HG02588 (cell line): ENCODE measurements around the gene CD55.

ENCODE experiments used
- ATAC-seq: cut with Tn5 transposase; IDR thresholded peaks from one replicate; pipeline ENCODE4 v1.9.1; 2021; ENCODE audit warnings: mild to moderate bottlenecking, moderate library complexity; ENCODE audit not compliant: unreplicated experiment

CD55 gene

GRCh38 chr1:207321079-207321789, at the start of gene CD55:
Gene CD55 (plus strand): TSS chr1:207321678. CDS start chr1:207321766, 88 bp downstream.
- peak; percentile 94 for ATAC-seq

GRCh38 chr1:207274882-207275281, 46.6 kb upstream of the CD55 start:
- ATAC-seq, result no peak

- no peak for ATAC-seq
Observed at GRCh38 chr1:207276465-207276864, 45.0 kb upstream of the CD55 start.

GRCh38 chr1:207277241-207277640, 44.2 kb upstream of the CD55 start:
- ATAC-seq, result no peak

- ATAC-seq, result no peak
Observed at GRCh38 chr1:207279652-207280051, 41.8 kb upstream of the CD55 start.

- no peak for ATAC-seq
Observed at GRCh38 chr1:207280706-207281105, 40.8 kb upstream of the CD55 start.

GRCh38 chr1:207282058-207282457, 39.4 kb upstream of the CD55 start:
- no peak for ATAC-seq

- no peak for ATAC-seq
Observed at GRCh38 chr1:207282496-207283380, 38.7 kb upstream of the CD55 start.

- no peak for ATAC-seq
Observed at GRCh38 chr1:207283421-207283820, 38.1 kb upstream of the CD55 start.

- no peak for ATAC-seq
Observed at GRCh38 chr1:207284209-207284897, 37.1 kb upstream of the CD55 start.

- ATAC-seq, result no peak
Observed at GRCh38 chr1:207286786-207287468, 34.6 kb upstream of the CD55 start.

- ATAC-seq, result no peak
Observed at GRCh38 chr1:207288315-207288714, 33.2 kb upstream of the CD55 start.

GRCh38 chr1:207289756-207290155, 31.7 kb upstream of the CD55 start:
- ATAC-seq, result no peak

GRCh38 chr1:207291723-207292122, 29.8 kb upstream of the CD55 start:
- no peak for ATAC-seq

- ATAC-seq, result no peak
Observed at GRCh38 chr1:207298186-207298585, 23.3 kb upstream of the CD55 start.

- ATAC-seq, result no peak
Observed at GRCh38 chr1:207298636-207299398, 22.7 kb upstream of the CD55 start.

- ATAC-seq, result no peak
Observed at GRCh38 chr1:207300970-207301369, 20.5 kb upstream of the CD55 start.

GRCh38 chr1:207302618-207303393, 18.7 kb upstream of the CD55 start:
- ATAC-seq, result no peak

- no peak for ATAC-seq
Observed at GRCh38 chr1:207304710-207305488, 16.6 kb upstream of the CD55 start.
